ENCODE results near the gene KMT2E. TPM values are rescaled to one million over a fixed set of nuclear protein-coding genes. Genes with fewer than 3 reads are reported as not detected.

Gene KMT2E
- total RNA-seq, 1 donor from 2014 or later = 40.2 TPM

GRCh38 chr7:105016068-105016708, 2.2 kb downstream of the KMT2E start:
- peak overlapping the region; percentile 75 for H3K4me3 ChIP-seq
- no peak for TF ChIP-seq CTCF (IDR thresholded peaks at IDR 0.05; ENCODE audit: borderline replicate concordance)
- no peaks in the 10 kb centered on the region for H3K27me3 ChIP-seq (ENCODE audit: low read depth)
- peak overlapping the region; percentile 100 for H3K27ac ChIP-seq (replicated peaks)
- DNase-seq = no peak
- peaks cover 73% of the 10 kb centered on the region for H3K4me1 ChIP-seq
- no peaks in the 10 kb centered on the region for H3K9me3 ChIP-seq (replicated peaks)
- intact Hi-C loops (cut with micrococcal nuclease) = no loop called here
- no peaks in the 10 kb centered on the region for H3K36me3 ChIP-seq

- peaks cover 77% of the 10 kb centered on the region for H3K4me1 ChIP-seq
- H3K4me3 ChIP-seq = peak overlapping the region; percentile 75
- H3K27ac ChIP-seq (replicated peaks) = peak overlapping the region; percentile 100
- intact Hi-C loops (cut with micrococcal nuclease) = no loop called here
- DNase-seq = no peak
- no peaks in the 10 kb centered on the region for H3K27me3 ChIP-seq (ENCODE audit: low read depth)
- TF ChIP-seq CTCF (IDR thresholded peaks at IDR 0.05; ENCODE audit: borderline replicate concordance) = no peak
- H3K9me3 ChIP-seq (replicated peaks) = no peaks in the 10 kb centered on the region
- no peaks in the 10 kb centered on the region for H3K36me3 ChIP-seq
Observed at GRCh38 chr7:105016709-105017656, 3.0 kb downstream of the KMT2E start.

GRCh38 chr7:105017657-105018365, 3.8 kb downstream of the KMT2E start:
- Histone ChIP-seq H3K9me3 (replicated peaks) (no peaks in the 10 kb centered on the region), H3K27me3 (ENCODE audit: low read depth) (no peaks in the 10 kb centered on the region), H3K27ac (replicated peaks) (peak overlapping the region; percentile 100), H3K4me1 (peaks cover 84% of the 10 kb centered on the region), H3K4me3 (peak overlapping the region; percentile 75), H3K36me3 (no peaks in the 10 kb centered on the region)
- DNase-seq = no peak
- intact Hi-C loops (cut with micrococcal nuclease) = no loop called here
- no peak for TF ChIP-seq CTCF (IDR thresholded peaks at IDR 0.05; ENCODE audit: borderline replicate concordance)

GRCh38 chr7:105019269-105019668, 5.3 kb downstream of the KMT2E start:
- intact Hi-C loops (cut with micrococcal nuclease) = no loop called here
- H3K4me3 ChIP-seq = peak overlapping the region; percentile 75

More at GRCh38 chr7:105019269-105019668, 5.3 kb downstream of the KMT2E start:
- H3K27me3 ChIP-seq (ENCODE audit: low read depth) = no peaks in the 10 kb centered on the region
- H3K36me3 ChIP-seq = no peaks in the 10 kb centered on the region
- H3K4me1 ChIP-seq = peaks cover 98% of the 10 kb centered on the region
- no peak for TF ChIP-seq CTCF (IDR thresholded peaks at IDR 0.05; ENCODE audit: borderline replicate concordance)
- H3K27ac ChIP-seq (replicated peaks) = peak overlapping the region; percentile 20
- no peak for DNase-seq
- H3K9me3 ChIP-seq (replicated peaks) = no peaks in the 10 kb centered on the region
